Panc1 (cell line): ENCODE results near the gene ZNF648.

Experiments
- SIN3A ChIP-seq: IDR thresholded peaks from 2 replicates; pipeline ENCODE4 v1.6.1; 2012; ENCODE audit warnings: low read depth, mild to moderate bottlenecking, low read length, moderate library complexity, borderline replicate concordance; ENCODE audit not compliant: insufficient read depth
- TF ChIP-seq, protein P1 (sequence below): fragments of 450-650 bp; IDR thresholded peaks from 2 replicates; pipeline ENCODE4 v1.5.1; 2017; ENCODE audit warnings: mild to moderate bottlenecking
- TF ChIP-seq, protein P2 (sequence below), 2 experiments: IDR thresholded peaks; 2 replicates each; pipeline ENCODE4 v1.6.1; 2011 to 2012; ENCODE audit warnings: low read depth in 2 of 2, control low read depth in 1 of 2, low read length in 1 of 2, mild to moderate bottlenecking in 1 of 2, moderate library complexity in 1 of 2; ENCODE audit not compliant: insufficient read depth in 1 of 2

DNA sequence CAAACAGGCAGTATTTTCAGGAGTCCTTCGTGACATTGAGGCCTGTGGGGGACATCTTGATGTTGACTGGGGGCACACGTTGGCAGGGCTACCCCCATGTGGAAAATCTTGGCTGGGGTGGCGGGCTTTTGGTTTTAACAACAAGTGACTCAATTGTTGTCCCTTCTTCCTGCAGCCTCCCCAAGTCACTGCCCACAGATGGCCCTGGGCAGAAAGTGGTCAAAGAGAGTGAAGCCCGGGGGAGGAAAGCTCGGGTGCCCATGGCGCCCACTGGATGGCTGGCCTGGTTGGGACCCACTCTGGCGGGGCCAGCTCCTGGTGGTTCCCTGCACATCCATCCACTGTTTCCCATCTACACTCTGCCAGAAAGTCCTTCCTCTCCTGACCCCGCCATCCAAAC lies 24.6 kb upstream of the ZNF648 start:
- TF ChIP-seq, protein P1, sequence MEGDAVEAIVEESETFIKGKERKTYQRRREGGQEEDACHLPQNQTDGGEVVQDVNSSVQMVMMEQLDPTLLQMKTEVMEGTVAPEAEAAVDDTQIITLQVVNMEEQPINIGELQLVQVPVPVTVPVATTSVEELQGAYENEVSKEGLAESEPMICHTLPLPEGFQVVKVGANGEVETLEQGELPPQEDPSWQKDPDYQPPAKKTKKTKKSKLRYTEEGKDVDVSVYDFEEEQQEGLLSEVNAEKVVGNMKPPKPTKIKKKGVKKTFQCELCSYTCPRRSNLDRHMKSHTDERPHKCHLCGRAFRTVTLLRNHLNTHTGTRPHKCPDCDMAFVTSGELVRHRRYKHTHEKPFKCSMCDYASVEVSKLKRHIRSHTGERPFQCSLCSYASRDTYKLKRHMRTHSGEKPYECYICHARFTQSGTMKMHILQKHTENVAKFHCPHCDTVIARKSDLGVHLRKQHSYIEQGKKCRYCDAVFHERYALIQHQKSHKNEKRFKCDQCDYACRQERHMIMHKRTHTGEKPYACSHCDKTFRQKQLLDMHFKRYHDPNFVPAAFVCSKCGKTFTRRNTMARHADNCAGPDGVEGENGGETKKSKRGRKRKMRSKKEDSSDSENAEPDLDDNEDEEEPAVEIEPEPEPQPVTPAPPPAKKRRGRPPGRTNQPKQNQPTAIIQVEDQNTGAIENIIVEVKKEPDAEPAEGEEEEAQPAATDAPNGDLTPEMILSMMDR, result no peak
- no peak for TF ChIP-seq SIN3A
- TF ChIP-seq, protein P2, sequence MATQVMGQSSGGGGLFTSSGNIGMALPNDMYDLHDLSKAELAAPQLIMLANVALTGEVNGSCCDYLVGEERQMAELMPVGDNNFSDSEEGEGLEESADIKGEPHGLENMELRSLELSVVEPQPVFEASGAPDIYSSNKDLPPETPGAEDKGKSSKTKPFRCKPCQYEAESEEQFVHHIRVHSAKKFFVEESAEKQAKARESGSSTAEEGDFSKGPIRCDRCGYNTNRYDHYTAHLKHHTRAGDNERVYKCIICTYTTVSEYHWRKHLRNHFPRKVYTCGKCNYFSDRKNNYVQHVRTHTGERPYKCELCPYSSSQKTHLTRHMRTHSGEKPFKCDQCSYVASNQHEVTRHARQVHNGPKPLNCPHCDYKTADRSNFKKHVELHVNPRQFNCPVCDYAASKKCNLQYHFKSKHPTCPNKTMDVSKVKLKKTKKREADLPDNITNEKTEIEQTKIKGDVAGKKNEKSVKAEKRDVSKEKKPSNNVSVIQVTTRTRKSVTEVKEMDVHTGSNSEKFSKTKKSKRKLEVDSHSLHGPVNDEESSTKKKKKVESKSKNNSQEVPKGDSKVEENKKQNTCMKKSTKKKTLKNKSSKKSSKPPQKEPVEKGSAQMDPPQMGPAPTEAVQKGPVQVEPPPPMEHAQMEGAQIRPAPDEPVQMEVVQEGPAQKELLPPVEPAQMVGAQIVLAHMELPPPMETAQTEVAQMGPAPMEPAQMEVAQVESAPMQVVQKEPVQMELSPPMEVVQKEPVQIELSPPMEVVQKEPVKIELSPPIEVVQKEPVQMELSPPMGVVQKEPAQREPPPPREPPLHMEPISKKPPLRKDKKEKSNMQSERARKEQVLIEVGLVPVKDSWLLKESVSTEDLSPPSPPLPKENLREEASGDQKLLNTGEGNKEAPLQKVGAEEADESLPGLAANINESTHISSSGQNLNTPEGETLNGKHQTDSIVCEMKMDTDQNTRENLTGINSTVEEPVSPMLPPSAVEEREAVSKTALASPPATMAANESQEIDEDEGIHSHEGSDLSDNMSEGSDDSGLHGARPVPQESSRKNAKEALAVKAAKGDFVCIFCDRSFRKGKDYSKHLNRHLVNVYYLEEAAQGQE (IDR thresholded peaks at IDR 0.05; ENCODE audit: insufficient read depth in 1 of 2, low read depth in 2 of 2, low read length in 1 of 2), result no peak
